ENCODE measurements around the gene IGFBP2. TPM values are rescaled to one million over a fixed set of nuclear protein-coding genes. Genes with fewer than 3 reads are reported as not detected.

Gene IGFBP2
- total and polyA plus RNA-seq, 2 of the 13 experiments (the other 11 are each of a cell fraction or from before 2014, with no cell fraction given) = 2.0 to 5.8 TPM

DNA sequence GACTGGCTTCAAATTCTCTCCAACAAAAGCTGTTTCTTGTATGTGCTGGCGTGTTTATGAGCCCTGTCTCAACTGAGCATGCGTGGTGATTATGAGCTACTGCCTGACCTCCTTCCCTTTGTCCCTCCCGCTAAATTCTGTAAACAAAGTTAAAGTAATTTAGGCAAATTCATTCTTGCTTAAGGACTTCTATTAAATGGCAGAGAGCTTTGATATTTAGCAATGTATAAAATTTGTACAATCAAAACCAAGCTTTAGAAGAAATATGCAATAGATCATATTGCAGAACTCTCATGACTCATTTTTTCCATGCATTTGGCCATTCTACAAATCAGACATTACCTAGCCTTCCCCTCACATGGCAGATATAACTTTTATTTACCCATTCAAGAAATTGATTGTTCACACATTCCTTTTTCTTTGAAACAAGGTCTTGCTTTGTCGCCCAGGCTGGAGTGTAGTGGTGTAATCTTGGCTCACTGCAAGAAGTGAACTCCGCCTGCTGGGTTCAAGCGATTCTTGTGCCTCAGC, 18.2 kb downstream of the IGFBP2 start:
- Histone ChIP-seq H3K9me3 (ENCODE audit: low read length) (no peaks in the 10 kb centered on the region), H2AFZ (ENCODE audit: low read length) (no peak overlapping the region), H4K20me1 (ENCODE audit: insufficient read depth, low read length) (no peaks in the 10 kb centered on the region), H3K79me2 (ENCODE audit: insufficient read depth, low read length) (no peaks in the 10 kb centered on the region), H3K4me3 (replicated peaks in 1 of 3; ENCODE audit: insufficient read depth in 1 of 3, low read depth in 2 of 3, low read length in 3 of 3) (no peak overlapping the region), H3K4me2 (ENCODE audit: low read depth, low read length) (peak overlapping the region; percentile 18; the same call in 1 of the 2 replicates), H3K9ac (ENCODE audit: insufficient read depth, low read depth, low read length) (no peak overlapping the region), H3K27me3 (ENCODE audit: control insufficient read depth in 1 of 2, insufficient read depth in 2 of 2, low read length in 2 of 2) (peaks cover 0 to under 1% of the 10 kb centered on the region in 2 experiments; a peak in 1 of 5 replicates), H3K36me3 (replicated peaks in 1 of 2; ENCODE audit: control insufficient read depth in 1 of 2, insufficient read depth in 2 of 2, low read length in 2 of 2) (no peaks in the 10 kb centered on the region), H3K4me1 (ENCODE audit: insufficient read depth, low read length) (peaks cover 56% of the 10 kb centered on the region), H3K27ac (ENCODE audit: extremely low read length, insufficient read depth, low read length) (no peak overlapping the region)
- 0 out of 2 replicates have a peak, but pooled peaks have one; percentile 3 for TF ChIP-seq ZNF224 (CRISPR knock-in tag; IDR thresholded peaks at IDR 0.05)
- no peak for TF ChIP-seq TBX2 (CRISPR knock-in tag; IDR thresholded peaks at IDR 0.05; ENCODE audit: borderline replicate concordance)
- no peak for ATAC-seq
- DNase-seq (ENCODE audit: low spot score) = no peak
- no TSS peak for BruUV-seq (replicated peaks)
- WGBS (ENCODE audit: low lambda C conversion rate) = 62% methylated on average over 6 of the region's 6 CpGs
- ChIA-PET POLR2A (interaction anchor here (0.8 to 1.5 kb wide), 5 partner anchors 11 to 153 kb away, joined by 3 to 7 read pairs (median 4); partner anchors contain the start of gene RPL37A), CTCF (ENCODE audit: low intra/inter-chr PET ratio, low total read pairs) (no interaction called here)
- FAIRE-seq = no peak
- intact Hi-C loops (cut with micrococcal nuclease; ENCODE audit: unreplicated experiment) (loop anchor here (5.0 kb wide), 1 partner anchor 79 kb away; no protein-coding TSS in a partner anchor), in situ Hi-C loops (cut with HindIII; ENCODE audit: extremely low pct_ligation_motif_present, low pct_unique_long_range_greater_than_20kb) (no loop called here)

DNA sequence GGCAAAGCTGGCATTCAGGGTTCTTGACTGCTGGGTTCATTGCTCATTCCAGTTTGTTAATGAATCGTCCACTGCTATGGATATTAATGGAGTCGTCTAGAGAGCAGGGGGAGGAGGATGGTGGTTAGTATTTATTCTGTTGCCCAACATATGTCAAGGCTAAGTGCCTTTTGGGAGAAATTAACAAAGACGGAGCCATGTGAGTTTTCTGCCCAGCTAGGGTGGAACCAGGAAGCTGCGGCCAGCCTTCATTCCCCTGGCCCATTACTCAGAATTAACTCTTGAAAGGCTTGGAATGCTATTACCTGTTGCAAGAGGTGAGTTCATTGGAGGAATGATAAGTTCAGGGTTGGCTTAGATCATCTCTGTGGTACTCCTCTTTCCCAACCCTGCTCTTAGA, 19.3 kb downstream of the IGFBP2 start:
- DNase-seq (ENCODE audit: low spot score) (no peak), ATAC-seq (no peak), FAIRE-seq (no peak)
- 9% methylated on average over 4 of the region's 4 CpGs for WGBS (ENCODE audit: low lambda C conversion rate)
- BruUV-seq (replicated peaks) = no TSS peak
- H2AFZ ChIP-seq (ENCODE audit: low read length) = no peak overlapping the region
- H3K9ac ChIP-seq (ENCODE audit: insufficient read depth, low read depth, low read length) = no peak overlapping the region
- H3K79me2 ChIP-seq (ENCODE audit: insufficient read depth, low read length) = no peaks in the 10 kb centered on the region
- POLR2A ChIA-PET = interaction anchor here (0.8 to 1.5 kb wide), 2 partner anchors 80 to 154 kb away, joined by 3 to 5 read pairs; partner anchors contain the start of gene RPL37A
- no peaks in the 10 kb centered on the region for H4K20me1 ChIP-seq (ENCODE audit: insufficient read depth, low read length)
- intact Hi-C loops (cut with micrococcal nuclease; ENCODE audit: unreplicated experiment) (loop anchor here (2.0 to 5.0 kb wide), 2 partner anchors 16 to 80 kb away; no protein-coding TSS in a partner anchor), in situ Hi-C loops (cut with HindIII; ENCODE audit: extremely low pct_ligation_motif_present, low pct_unique_long_range_greater_than_20kb) (no loop called here)
- TF ChIP-seq THAP11 (CRISPR knock-in tag; IDR thresholded peaks at IDR 0.05) (no peak), ZNF652 (CRISPR knock-in tag; IDR thresholded peaks at IDR 0.05; ENCODE audit: borderline replicate concordance, low read depth) (peak; percentile 62), ZMYM4 (CRISPR knock-in tag; IDR thresholded peaks at IDR 0.05) (no peak)
- TF ChIP-seq, protein P1, sequence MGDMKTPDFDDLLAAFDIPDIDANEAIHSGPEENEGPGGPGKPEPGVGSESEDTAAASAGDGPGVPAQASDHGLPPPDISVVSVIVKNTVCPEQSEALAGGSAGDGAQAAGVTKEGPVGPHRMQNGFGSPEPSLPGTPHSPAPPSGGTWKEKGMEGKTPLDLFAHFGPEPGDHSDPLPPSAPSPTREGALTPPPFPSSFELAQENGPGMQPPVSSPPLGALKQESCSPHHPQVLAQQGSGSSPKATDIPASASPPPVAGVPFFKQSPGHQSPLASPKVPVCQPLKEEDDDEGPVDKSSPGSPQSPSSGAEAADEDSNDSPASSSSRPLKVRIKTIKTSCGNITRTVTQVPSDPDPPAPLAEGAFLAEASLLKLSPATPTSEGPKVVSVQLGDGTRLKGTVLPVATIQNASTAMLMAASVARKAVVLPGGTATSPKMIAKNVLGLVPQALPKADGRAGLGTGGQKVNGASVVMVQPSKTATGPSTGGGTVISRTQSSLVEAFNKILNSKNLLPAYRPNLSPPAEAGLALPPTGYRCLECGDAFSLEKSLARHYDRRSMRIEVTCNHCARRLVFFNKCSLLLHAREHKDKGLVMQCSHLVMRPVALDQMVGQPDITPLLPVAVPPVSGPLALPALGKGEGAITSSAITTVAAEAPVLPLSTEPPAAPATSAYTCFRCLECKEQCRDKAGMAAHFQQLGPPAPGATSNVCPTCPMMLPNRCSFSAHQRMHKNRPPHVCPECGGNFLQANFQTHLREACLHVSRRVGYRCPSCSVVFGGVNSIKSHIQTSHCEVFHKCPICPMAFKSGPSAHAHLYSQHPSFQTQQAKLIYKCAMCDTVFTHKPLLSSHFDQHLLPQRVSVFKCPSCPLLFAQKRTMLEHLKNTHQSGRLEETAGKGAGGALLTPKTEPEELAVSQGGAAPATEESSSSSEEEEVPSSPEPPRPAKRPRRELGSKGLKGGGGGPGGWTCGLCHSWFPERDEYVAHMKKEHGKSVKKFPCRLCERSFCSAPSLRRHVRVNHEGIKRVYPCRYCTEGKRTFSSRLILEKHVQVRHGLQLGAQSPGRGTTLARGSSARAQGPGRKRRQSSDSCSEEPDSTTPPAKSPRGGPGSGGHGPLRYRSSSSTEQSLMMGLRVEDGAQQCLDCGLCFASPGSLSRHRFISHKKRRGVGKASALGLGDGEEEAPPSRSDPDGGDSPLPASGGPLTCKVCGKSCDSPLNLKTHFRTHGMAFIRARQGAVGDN (CRISPR knock-in tag; IDR thresholded peaks at IDR 0.05) = no peak
- no peaks in the 10 kb centered on the region for H3K36me3 ChIP-seq (replicated peaks in 1 of 2; ENCODE audit: control insufficient read depth in 1 of 2, insufficient read depth in 2 of 2, low read length in 2 of 2)
- H3K4me2 ChIP-seq (ENCODE audit: low read depth, low read length) = no peak overlapping the region
- H3K9me3 ChIP-seq (ENCODE audit: low read length) = no peaks in the 10 kb centered on the region
- H3K27me3 ChIP-seq (ENCODE audit: control insufficient read depth in 1 of 2, insufficient read depth in 2 of 2, low read length in 2 of 2) = peaks cover 0 to 10% of the 10 kb centered on the region in 2 experiments; a peak in 1 of 5 replicates
- no peak overlapping the region for H3K27ac ChIP-seq (ENCODE audit: extremely low read length, insufficient read depth, low read length)
- no peak overlapping the region for H3K4me3 ChIP-seq (replicated peaks in 1 of 3; ENCODE audit: insufficient read depth in 1 of 3, low read depth in 2 of 3, low read length in 3 of 3)
- CTCF ChIA-PET (ENCODE audit: low intra/inter-chr PET ratio, low total read pairs) = no interaction called here
- peaks cover 64% of the 10 kb centered on the region for H3K4me1 ChIP-seq (ENCODE audit: insufficient read depth, low read length)
